Inflammatory macrophage (primary cell): ENCODE results near the gene CYB5R4.
"Not testable (repeated sequence)": the region's sequence is repeated elsewhere in the genome, so short reads cannot be mapped to it uniquely, and the experiment has no call there.

Experiments used
- DNase-seq, 2 donors: peaks; one replicate each; pipeline ENCODE4 v3.0.0-alpha.2; 2020 to 2022

The CYB5R4 gene

DNA sequence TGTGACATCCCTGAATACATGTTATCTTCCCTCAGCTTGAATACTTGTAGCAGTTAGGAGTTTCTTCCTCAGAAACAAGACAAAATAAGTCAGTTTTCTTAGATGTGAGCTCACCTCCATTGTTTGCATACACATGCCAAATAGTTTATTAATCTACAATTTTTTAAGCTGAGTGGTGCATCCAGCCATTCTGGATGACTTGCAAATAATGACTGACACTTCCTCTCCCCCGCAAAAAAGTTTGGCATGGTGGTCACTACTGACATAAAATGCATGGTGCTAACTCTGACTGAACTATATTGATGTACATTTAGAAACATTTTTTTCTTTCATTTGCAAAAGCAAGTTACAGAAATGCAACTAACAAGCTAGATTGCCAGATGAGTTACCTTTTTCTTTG is 55.5 kb downstream of the CYB5R4 start:
- no peak for DNase-seq

DNA sequence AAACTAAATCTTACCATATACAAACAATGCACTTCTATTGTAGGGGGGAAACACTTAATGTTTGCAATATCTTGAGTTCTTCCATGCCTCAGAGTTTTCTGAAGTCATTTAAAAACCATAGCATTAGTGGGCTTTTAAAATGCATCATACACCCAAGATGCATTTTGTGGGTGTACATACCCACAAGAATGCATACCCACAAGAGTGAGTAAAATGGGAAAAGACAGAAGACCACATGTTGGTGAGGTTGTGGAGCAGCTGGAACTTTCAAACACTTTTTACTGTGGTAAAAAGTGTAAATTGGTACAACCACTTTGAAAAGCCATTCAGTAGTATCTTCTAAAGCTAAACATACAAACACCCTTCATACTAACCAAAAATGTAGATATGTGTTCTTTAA is 57.5 kb downstream of the CYB5R4 start:
- DNase-seq: no peak

DNA sequence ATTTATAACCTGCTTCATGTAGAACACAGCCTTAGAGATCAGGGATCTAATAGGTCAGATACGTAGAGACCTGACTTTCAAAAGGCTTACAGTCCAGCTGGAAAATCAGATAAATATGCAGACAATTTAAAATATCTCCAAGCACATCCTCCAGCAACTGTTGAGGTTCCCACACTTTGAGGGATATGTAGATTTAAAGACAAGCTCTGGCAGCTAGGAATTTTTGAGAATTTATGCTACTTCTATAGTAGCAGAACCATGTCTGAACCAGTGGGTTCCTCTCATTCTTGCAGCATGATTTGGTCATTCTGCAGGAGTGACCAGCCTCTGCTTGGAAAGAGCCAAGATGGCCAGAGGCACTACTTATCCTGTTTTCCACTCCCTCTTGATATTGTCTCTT is 60.5 kb downstream of the CYB5R4 start:
- DNase-seq: no peak

DNA sequence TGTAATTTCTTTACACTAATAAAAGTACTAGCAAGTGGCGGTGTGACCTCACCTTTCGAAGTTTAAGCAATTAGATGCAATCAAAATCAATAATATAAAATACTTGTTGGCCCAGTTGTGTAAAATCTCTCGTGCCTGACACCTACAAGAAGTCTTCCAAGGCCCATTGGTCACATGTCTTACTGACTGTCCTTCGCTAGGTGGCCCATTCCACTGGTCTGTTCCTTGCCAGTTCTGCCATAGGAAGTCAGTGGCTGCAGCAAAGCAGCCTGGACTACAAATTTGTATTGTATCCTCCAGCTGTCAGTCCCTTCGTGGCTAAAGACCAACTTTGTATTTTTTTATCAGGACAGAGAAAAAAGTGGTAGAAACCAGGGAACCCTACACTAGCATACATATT is 61.8 kb downstream of the CYB5R4 start:
- no peak for DNase-seq

DNA sequence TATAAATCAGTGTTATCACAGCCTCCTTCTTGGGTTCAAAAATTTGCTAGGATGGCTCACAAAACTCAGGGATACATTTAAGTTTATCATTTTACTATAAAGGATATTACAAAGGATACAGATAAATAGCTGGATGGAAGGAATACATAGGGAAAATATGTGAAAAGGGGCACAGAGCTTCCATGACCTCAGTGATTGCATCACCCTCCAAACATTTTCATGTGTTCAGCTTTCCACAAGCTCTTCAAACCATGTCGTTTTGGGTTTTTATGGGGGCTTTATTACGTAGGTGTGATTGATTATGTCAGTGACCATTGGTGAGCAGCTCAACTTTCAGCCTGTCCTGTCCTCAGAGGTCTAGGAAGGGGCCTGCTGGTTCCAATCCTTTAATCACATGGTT is 68.0 kb downstream of the CYB5R4 start:
- DNase-seq: no peak

DNA sequence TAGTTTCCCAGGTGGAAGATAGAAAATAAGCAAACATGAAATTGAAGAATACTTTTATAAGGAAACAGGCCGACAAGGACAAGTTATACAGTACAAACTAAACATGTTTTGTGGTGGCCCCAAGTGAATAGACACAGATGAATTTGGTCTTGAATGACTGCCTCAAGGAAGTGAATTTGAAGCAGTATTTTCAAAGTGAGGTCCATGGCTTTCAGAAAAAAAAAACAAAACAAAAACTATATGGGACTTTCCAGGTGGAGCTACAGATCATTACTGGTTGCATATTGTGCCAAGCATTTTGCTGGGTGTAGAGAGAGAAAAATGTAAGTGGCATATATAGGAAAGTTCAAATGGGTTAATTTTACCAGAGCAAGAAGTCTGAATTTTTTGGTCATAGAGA is 68.8 kb downstream of the CYB5R4 start:
- DNase-seq: no peak

DNA sequence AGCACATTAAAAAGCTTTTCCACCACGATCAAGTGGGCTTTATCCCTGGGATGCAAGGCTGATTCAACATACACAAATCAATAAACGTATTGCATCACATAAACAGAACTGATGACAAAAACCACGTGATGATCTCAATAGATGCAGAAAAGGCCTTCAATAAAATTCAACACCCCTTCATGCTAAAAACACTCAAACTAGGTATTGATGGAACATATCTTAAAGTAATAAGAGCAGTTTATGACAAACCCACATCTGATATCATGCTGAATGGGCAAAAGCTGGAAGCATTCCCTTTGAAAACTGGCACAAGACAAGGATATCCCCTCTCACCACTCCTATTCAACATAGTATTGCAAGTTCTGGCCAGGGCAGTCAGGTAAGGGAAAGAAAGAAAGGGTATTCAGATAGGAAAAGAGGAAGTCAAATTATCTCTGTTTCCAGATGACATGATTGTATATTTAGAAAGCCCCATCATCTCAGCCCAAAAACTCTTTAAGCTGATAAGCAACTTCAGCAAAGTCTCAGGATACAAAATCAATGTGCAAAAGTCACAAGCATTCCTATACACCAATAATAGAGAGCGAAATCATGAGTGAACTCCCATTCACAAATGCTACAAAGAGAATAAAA is 86.8 kb downstream of the CYB5R4 start:
- DNase-seq: not testable (repeated sequence)

DNA sequence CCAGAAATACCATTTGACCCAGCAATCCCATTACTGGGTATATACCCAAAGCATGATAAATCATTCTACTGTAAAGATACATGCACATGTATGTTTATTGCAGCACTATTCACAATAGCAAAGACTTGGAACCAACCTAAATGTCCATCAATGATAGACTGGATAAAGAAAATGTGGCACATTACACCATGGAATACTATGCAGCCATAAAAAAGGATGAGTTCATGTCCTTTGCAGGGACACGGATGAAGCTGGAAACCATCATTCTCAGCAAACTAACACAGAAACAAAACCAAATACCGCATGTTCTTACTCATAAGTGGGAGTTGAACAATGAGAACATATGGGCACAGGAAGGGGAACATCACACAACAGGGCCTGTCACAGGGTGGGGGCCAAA is 88.5 kb downstream of the CYB5R4 start:
- not testable (repeated sequence) for DNase-seq

DNA sequence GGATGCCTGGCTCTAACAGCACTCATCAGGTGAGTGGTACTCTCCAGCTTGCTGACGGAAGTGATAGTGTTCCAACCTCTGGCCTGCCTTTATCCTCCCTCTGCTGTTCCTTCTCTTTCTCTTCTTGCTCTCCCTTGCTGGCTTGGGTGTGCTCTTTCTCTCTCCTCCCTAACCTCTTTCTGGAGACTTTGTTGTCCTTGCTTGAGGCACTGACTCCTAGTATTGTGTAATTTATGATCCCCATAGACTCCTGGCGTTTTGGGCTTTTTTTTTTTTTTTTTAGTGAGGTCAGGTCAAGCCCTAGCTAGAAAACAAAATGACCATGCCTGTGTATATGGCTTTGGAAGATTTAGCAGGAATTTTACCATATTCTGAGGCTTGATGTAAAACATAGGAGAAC is 89.4 kb downstream of the CYB5R4 start:
- no peak for DNase-seq

DNA sequence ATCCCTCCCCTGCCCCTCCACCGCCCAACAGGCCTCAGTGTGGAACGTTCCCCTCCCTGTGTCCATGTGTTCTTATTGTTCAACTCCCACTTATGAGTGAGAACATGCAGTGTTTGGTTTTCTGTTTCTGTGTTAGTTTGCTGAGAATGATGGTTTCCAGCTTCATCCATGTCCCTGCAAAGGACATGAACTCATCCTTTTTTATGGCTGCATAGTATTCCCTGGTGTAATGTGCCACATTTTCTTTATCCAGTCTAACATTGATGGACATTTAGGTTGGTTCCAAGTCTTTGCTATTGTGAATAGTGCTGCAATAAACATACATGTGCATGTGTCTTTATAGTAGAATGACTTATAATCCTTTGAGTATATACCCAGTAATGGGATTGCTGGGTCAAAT is 91.9 kb downstream of the CYB5R4 start:
- DNase-seq: not testable (repeated sequence)

DNA sequence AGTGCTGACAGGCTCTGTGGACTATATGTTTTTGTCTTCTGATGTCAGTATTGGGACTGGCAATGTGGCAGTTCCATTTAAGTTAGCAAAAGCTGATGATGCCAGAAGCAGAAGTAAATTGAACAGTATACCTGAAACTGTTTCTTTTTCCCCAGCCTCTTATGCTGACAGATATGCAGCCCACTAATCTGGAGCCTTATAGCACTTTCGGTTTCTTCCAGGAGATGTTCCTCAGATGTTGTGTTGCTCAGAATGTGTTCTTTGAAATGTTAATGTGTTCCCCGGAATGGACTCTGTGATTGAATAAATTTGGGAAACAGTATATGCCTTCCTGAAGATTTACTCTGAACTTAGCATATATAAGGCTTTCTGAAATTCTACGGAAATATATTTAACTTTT is 93.3 kb downstream of the CYB5R4 start:
- DNase-seq: no peak

DNA sequence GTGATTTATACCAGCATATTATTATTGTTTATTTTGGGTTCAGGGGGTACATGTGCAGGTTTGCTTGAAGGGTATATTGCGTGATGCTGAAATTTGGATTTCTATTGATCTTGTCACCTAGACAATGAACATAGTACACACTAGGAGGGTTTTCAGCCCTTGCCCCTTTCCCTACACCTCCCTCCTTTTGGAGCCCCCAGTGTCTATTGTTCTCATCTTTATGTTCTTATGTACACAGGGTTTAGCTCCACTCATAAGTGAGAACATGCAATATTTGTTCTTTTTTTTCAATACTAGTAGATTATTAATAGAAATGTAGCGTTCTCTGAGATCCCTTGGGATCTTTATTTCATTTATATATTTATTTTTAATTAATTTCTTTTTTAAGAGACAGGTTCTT is 94.9 kb downstream of the CYB5R4 start:
- no peak for DNase-seq

DNA sequence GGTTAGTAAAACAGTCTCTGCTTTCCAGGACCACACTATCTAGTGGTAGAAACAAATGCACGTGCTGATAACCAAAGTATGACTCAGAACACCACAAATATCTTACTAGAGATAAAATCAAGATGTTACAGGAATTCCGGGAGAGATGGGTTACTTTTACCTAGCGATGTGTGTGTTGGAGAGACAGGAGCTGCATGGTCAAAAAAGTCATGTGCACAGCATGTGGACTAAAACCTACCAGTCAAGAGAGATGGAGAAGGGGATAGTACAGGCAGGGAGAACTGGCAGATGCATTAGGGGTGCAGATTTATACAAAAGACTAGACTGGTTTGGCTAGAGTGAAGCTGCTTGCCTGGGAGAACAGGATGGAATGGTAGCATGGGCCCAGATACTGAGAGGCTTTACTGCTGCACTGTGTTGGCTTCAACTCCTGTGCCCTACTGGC is 98.8 kb downstream of the CYB5R4 start:
- DNase-seq: no peak

DNA sequence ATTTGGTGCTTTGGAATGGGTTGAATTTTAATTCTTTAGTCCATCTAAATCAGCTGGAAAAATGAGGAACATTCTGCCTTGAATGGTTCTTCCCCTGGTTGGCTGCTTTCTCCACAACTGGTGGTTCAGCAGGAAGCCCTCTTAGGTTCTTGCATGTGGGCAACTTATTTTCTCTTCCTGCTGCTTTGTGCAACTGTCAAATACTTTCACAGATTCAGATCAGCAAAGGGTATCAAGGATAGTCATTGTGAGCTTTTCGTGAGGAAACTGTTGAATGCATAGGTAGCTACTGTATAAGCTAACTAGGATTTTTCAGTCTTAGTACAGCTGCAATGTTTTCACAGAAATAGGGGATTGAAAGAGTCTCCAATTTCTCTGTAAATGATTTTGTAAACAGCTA is 101.2 kb downstream of the CYB5R4 start:
- DNase-seq: peak in 1 of 2 donors; percentile 5

DNA sequence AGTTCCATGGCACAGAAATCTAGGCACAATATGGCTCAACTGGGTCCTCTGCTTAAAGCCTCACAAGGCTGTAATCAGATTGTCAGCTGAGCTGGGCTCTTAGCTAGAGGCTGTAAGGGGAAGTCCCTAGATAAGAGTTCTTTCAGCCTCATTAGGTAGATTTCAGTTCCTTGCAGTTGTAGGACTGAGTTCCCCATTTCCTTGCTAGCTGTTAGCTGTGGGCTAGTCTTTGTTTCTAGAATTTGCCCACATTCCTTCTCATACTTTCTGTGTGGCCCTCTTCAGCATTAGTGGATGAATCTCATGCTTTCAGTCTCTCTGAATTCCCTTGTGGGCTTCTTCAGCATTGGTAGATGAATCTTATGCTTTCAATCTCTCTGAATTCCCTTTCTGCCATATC is 103.1 kb downstream of the CYB5R4 start:
- DNase-seq: peak; percentile 38 to 57

DNA sequence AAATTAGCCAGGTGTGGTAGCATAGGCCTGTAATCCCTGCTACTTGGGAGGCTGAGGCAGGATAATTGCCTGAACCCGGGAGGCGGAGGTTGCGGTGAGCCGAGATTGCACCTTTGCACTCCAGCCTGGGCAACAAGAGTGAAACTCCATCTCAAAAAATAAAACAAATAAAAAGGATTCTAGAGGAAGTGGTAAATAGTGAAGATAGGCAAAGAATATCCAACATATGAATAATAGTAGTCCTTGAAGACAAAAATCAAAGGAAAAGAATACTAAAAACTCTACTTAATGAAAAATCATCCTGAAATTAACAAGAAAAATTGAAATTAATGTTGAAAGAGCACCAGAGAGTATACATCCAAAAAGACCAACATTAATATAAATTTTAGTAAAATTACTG is 107.0 kb downstream of the CYB5R4 start:
- DNase-seq: no peak

DNA sequence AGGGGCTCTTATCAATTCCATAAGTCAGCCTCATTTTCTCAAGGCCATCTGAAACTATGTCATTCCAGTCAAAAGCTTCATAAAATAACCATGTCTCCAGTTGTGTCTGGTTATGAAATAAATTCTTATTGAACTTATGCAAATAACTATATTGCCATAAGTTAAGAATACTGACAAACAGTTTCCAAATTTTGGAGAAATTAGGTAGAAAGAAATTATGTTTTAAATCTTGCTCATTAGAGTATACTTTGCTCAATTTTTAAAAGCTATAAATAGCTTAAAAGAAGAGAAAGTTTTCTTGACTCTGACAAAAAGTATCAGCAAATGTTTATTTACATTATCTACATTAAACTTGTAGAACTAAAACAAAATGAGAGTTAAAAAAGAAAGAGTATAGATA is 111.1 kb downstream of the CYB5R4 start:
- no peak for DNase-seq

DNA sequence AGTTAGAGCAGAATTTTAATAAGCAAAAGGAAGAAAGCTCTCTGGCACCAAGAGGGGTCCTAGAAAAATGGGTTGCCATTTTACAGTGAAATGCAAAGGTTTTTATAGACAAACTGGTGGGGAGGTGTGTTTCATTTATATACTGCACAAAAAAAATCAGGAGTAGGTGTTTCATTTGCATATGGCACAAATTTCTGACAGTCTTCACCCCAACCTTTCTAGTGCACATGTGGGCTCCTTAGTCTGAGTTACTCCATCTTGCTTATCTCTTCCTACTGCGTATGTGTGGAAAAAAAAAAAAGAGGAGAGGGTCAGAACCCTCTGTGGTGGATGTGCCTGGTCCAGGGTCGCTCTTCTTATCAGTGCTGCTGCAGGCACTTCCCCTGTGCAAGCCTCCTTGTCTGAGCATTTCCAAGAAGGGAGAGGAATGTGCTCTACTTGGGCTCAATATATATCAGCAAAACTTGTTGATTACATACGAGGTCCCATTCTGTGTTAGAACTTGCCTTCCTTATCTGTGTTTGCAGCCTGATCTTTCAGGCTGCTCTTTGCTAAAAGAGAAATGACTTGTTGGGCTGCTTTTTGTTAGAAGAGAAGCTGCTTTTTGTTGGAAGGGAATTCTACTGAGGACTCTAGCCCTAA is 115.0 kb downstream of the CYB5R4 start:
- no peak for DNase-seq

DNA sequence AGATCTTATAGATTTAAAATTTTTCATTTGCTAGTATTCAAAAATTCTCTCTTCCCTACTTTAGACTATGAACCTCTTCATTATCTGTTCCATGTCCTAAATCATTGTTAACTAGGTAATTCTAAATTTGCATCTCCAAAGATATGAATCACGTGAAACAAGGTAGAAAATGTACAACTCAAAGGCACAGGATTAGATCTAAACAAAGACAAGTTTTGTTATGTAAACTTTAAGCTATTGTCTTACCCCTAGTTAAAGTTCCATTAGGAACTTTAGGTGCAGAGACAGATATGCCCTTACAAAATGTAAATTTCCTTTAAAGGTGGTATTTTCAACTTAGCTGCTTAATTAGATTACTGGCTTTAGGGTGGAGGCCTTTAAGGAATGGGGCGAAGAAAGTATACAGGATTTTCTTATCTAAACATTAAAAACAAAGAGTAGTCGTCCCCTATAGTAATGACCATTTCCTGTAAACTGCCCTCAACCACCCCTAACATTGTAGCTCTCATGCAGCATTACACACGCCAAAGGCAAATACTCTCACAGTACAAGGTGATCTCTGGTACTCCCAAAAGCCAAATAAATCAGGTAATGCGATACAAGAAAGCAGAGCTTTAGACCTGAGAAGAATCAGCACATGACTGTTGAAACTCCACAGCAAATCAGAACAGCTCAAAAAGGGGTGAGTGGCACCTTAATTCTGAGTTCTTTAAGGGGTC is 116.7 kb downstream of the CYB5R4 start:
- no peak for DNase-seq

DNA sequence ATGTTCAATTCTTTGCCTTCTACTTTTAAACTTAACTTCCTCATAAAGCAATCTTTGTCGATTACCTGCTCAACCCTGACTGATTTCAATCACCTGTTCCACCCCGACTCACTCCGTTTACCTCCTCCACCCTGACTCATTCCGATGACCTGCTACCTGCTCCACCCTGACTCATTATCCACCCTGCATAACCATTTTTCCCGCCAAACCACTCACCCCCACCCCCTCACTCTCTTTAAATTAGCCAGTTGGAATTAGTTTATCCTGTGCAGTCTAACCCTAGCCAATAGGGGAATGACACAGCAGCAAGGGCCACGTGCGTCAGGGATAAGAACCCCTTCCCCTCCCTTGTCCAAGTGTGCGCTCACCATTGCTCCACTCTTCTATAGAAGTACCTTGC is 117.4 kb downstream of the CYB5R4 start:
- no peak for DNase-seq

DNA sequence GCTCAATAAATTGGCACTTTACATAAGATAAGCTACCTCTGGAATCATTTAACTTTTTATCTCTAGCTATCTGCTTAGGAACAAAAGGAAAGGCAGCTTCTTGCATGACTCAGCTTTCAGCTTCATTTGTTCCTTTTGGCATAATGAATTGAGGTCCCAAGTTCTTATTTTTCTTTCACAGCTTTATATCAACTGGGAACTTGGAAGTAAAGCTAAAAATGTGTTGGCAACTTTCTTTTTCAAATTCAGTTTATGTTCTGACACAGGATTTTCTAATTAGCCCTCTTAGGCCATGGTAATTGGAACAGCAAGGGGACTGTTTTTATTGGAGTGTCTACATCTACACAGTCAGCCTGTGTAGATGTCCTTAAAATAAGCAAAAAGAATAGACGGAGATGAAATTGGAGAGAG is 118.8 kb downstream of the CYB5R4 start:
- no peak for DNase-seq

DNA sequence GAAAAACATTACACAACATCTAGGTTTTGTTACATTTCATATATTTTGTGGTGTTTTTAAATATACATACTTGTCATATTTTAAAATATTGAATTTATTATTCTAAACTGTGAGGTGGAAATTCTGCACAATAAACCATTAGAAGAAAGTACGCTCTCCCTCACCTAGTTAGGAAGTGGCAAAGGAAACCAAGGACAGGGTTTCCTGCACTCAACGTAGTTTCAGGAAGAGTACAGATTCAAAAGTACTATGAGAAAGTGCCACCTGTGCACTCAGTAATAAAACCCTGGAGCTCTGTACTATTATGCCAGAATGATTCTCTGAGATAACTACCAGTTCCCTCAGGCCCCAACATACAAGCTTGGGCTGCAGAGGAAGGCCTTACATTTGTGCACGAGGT is 119.5 kb downstream of the CYB5R4 start:
- DNase-seq: no peak

DNA sequence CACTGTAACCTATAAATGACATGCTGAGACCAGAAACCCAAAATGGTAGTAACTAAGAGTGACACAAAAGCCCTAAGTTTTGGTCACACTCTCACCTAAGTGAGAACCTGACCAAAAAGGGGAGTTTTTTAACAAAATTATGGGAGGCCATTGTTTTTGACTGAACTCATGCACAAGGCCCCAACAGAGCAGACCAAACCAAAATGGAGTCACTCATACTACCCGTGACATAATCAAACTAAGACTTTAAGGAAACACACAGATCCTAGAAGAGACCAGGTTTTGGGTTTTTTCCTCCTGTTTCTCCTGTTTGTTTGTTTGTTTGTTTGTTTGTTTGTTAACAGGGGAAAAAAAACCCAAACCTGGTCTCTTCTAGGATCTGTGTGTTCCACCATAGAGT is 124.9 kb downstream of the CYB5R4 start:
- no peak for DNase-seq

DNA sequence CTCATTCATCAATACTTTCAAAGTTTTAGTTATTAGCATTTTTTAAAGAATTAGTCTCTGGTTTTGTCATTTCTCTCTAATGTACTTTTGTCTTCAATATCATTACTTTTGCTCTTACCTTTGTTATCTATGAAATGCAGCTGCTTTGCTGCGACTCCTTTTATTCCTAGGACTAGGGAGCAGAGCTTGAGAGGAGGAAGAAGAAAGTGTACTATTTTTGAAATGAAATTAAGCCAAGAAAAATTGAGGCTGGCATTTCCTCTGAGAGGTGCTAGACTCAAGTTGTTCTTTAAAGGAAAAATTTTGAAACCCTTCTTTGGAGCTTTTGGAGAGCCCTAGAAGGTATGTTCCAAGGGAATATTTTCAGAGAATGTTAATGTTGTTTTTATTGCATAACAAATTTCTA is 125.8 kb downstream of the CYB5R4 start:
- no peak for DNase-seq
